ENCODE measurements around the gene PSMA7.
"Not testable (repeated sequence)": the region's sequence is repeated elsewhere in the genome, so short reads cannot be mapped to it uniquely, and the experiment has no call there.

Gene PSMA7

DNA sequence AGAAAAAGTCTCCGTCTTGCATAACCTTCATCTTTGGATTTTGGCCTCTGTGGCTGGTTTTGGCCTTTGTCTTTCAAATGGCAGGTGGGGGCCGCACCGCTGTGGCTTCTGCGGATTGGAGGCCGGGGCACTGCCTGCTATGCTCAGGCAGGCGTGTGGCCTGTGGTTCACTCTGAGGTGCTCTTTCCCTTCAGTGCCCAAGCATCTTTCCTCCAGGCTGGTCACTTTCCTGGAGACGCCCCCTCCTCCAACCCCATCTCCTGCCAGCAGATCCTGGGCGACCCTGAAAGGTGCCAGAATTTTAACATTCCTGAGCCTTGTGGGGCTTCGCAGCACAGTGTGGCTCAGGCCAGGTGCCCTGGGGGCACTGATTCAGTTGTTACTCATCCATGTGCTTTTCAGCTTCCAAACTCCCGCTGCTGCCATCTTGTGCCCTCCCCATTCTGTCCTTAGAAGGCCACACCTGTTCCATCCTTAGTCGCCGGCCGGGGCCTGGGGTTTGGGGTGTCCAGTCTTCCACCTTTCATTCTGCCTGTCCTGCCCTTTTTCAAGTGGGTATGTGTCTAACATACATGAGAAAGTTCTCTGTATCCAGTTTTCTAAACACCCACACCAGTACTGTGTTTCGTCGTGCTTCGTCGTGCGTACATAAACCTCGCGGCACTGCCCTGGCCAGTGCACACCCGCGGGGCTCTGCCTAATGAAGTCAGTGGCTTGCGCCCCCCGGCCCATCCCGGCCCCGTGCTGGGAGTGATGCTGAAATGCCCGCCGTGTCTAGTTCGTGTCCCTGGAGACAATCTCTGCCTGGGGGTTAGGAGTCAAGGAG lies 12.4 kb upstream of the PSMA7 start:
- DNase-seq (ENCODE audit: low read depth, low spot score), result no peak

DNA sequence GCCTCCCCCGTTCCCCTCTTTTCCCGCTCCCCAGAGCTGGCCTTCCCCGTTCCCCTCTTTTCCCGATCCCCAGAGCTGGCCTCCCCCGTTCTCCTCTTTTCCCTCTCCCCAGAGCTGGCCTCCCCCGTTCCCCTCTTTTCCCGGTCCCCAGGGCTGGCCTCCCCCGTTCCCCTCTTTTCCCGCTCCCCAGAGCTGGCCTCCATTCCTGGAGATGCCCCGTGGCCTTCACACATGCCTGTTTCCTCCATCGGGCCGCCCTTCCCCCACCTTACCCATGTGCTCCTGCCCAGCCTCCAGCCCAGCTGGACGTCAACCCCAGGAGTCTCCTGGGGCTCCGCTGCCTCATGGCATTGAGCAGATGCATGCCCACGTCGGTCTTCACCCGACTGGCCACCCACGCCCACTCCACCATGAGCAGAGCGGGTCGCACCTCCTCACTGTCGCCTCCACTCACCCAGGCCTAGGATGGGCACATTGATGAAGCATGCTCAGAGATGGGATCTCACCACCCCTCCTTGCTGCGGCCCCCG lies 8.7 kb upstream of the PSMA7 start:
- no peak for DNase-seq (ENCODE audit: low read depth, low spot score)

DNA sequence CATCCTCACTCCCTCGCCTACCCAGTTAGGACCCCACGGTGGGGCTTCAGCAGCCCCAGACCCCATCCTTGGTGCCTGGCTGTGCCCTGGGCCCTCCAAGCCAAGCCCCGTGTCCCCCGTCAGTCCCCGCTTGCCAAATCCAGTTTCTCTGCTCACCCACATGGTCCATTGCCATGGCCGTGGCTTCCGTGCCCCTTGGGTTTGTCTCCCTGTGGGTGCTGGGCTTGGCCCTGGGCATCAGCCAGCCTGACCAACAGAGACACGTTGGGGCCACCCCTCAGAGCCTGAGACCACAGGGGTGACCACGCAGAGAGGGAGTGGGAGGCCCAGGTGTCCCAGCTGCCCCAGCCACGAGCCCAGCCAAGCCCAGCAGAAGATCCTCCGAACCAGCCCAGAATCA lies 8.0 kb upstream of the PSMA7 start:
- no peak for DNase-seq (ENCODE audit: low read depth, low spot score)

GRCh38 chr20:62150310-62150575 lies 7.0 kb upstream of the PSMA7 start:
- DNase-seq (ENCODE audit: low read depth, low spot score), result no peak

DNA sequence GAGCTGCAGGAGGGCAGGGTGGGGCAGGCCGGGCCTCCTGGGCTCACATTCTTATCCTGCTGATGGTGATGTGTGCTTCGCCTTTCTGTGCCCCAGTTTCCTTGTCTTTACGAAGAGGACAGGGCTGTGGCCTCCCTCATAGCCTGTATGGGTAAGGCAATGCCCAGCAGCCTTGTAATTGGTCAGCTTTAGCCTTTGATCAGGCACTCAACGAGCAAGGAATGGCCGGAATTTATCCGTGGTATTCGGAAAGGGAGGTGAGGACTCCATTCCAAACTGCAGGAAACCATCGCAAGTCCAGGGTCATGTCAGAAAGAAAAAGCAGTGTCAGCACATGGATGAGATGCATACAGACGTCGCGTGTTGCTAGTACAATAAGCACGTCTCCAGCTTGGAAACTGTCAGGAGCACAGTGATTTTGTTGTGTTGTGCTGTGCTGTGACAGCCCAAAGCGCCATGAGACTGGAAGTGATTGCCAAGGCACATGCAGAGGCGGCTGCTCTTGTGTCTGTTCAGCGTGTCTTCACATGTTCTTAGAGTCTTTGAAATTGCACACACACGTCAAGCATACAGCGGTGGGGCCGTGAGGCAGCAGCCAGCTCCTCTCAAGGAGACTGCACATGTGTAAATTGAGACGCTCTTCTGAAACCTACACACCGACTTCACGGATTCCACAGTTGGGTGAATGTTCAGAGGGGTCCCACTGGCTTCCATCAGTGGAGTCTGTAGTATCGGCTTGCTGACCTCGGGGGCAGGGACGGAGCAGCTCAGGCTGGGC lies 6.5 kb upstream of the PSMA7 start:
- DNase-seq (ENCODE audit: low read depth, low spot score), result no peak

- DNase-seq (ENCODE audit: low read depth, low spot score), result no peak
Observed at GRCh38 chr20:62148908-62149314, 5.7 kb upstream of the PSMA7 start.

DNA sequence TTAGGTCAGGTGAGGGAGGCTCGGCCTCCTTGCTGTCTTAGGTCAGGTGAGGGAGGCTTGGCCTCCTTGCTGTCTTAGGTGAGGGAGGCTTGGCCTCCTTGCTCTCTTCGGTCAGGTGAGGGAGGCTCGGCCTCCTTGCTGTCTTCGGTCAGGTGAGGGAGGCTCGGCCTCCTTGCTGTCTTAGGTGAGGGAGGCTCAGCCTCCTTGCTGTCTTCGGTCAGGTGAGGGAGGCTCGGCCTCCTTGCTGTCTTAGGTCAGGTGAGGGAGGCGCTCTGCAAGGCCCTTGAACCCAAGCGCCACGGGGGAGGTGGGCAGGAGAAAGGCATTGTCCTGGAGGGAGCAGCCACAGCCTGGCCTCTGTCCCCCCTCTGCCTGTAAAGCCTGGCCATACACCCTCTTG lies 5.2 kb upstream of the PSMA7 start:
- DNase-seq (ENCODE audit: low read depth, low spot score), result not testable (repeated sequence)

DNA sequence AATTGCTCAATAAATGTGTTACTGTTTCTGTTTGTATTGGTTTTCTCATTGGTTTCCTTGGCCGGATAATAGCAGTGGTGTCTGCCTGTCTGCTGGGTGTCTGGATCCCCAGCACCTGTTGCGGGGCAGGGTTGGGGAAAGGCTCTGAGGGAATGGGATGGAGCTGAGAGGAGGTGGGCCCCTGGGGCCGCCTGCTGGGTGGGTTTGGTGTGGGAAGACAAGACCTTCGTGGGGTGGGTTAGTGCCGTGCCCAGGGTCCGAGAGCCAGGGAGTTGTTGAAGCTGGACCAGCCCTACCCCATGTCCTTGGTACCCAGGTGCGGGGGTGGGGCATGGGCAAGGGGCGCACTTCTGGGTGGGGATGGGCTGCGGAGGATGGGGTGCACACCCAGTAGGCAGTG lies 4.3 kb upstream of the PSMA7 start:
- no peak for DNase-seq (ENCODE audit: low read depth, low spot score)

- no peak for DNase-seq (ENCODE audit: low read depth, low spot score)
Observed at GRCh38 chr20:62147125-62147524, 3.9 kb upstream of the PSMA7 start.

DNA sequence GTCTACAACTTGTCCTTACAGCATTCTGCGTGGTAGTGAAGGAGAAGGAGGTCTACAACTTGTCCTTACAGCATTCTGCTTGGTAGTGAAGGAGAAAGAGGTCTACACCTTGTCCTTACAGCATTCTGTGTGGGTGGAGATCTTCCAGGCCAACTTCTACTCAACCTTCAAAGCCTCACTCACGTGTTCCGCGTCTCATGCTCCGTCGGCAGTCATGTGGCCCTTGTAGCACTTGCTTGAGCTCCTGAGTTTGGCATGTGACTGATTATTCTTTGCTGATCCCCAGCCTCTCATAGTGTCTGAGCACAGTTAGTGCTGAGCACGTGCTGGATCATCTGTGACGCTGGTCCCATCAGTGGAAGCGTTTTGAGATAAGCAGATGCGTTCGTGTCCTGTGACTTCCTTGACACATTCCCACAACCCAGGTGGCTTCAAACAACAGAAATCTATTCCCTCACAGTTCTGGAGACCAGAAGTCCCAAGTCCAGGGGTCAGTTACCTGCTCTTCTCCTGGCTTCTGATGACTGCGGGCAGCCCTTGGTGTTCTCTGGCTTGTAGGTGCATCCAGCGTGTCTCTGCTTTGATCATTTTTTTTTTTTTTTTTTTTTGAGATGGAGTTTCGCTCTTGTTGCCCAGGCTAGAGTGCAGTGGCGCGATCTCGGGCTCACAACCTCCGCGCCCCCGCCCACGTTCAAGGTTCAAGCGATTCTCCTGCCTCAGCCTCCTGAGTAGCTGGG lies 3.0 kb upstream of the PSMA7 start:
- DNase-seq (ENCODE audit: low read depth, low spot score), result no peak

DNA sequence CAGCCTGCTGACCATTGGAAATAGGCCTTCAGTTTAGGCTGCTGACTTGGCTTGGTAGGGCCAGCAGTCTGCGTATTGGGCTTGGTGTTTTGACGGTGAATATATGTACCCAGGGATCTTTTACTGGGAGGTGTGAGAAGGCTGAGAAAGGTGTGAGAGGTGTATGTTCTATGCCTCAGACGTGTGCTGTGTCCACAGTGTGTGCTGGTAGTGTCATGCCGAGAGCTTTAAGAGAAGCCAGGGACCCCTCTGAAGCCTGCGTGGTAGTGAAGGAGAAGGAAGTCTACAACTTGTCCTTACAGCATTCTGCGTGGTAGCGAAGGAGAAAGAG lies 2.5 kb upstream of the PSMA7 start:
- no peak for DNase-seq (ENCODE audit: low read depth, low spot score)

DNA sequence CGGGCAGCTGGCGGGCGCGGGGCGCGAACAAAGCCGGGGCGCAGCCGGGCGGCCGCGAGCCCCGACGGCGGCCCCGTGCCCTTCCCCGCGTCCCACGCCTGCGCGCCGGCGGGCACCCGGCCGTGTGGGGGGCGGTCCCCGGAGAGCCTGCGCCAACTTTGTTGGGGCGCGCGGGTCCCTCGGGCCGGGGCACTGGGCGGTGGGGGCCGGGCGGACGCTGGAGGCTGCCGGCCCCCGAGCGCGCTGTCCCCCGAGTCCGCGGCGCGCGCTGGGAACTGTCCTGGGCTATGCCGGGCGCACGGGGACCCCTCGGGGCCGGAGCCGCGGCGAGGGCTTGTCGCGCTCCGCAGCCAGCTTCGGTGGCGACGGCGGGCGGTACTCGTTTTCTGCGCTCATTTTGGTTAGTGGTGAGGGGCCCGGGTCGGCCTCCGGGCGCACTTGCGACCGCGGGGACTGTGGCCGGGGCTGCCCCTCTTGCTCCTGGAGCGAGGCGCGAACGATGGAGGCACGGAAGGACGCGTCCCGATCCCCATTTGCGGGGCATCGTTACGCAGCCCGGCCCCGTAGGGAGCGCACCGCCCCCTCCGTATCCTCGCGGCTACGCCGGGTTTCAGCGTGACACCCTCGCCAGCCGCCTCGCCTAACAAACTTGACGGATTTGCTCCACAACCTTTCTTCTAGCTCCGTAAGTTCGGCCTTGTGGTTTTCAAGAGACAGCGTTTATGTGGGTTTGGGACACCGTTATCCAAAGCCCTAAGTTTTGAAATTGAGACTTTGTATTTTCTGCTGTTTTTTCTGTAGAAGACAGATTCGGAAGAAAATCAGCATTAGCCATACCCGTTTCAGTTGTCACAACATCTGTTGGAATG lies 997 bp upstream of the PSMA7 start:
- DNase-seq (ENCODE audit: low read depth, low spot score), result no peak

- DNase-seq (ENCODE audit: low read depth, low spot score), result no peak
Observed at GRCh38 chr20:62142252-62143080, 728 bp downstream of the PSMA7 start.

DNA sequence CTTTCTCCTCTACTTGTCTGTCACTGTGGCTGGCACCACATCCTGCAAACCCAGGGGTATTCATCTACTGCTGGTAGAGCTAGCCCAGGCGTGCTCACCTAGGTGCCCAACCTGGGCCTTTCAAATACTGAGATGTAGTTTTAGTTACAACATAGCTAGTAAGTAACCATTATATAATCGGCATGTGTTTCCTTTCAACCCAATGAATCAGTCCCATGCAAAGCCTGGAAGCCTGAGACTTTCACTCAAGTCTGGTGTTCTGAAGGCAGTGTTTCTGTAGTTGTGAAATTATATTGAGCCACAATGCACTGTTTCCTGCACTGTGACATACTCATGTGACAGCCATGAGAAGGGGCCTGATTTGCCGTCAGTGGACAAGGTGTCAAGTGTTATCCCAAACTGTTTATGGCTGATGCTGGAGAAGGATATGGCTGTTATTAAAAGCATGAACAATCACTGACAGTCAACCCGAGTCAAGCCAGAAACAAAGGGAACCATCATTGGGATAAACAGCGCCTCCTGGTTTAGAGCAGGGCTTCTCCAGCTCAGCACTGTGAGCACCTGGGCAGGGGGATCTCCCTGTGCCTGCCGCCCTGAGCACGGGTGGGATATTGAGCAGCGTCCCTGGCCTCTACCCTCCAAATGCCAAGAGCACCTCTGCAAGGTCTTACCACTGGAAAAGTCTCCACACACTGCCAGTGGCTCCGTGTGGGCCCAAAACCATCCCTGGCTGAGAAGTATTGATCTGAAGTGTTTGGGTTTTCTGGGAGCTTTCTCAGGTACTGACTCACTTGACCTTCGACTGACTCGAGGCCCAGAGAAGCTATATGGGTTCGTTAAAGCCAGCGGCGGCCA lies 1.6 kb downstream of the PSMA7 start:
- no peak for DNase-seq (ENCODE audit: low read depth, low spot score)

DNA sequence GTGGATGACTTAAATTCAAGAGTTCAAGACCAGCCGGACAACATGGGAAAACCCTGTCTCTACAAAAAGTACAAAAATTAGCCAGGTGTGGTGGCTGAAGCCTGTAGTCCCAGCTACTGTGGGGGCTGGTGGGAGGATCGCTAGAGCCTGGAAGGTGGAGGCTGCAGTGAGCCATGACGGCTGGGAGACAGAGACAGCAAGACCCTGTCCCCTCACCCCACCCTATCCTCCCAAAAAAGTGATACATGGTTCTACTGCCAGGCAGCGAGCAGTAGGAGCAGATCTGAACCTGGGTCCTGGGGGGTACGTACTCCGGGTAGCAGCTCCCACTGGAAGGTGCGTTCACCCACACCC lies 2.2 kb downstream of the PSMA7 start:
- no peak for DNase-seq (ENCODE audit: low read depth, low spot score)

- DNase-seq (ENCODE audit: low read depth, low spot score), result no peak
Observed at GRCh38 chr20:62139636-62140035, 3.6 kb downstream of the PSMA7 start.

DNA sequence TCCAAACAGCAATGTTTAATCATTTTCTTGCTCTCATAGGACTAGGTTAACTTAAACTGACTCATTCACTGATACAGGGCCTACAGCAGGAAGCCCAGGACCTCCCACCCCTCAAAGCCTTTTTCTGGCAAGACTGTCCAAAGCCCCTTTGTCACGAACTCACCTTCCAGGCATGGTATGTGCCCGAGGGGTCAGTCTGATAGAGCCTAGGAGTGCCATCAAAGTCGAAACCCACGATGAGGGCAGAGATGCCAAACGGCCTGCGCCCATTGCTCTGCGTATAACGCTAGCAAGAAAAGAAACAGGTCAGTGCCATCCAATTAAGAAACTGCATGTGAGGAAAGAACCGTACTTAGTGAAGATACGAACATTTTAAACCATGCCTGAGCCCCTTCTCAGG lies 4.3 kb downstream of the PSMA7 start:
- DNase-seq (ENCODE audit: low read depth, low spot score), result no peak

- no peak for DNase-seq (ENCODE audit: low read depth, low spot score)
Observed at GRCh38 chr20:62138204-62138543, 5.0 kb downstream of the PSMA7 start.

- DNase-seq (ENCODE audit: low read depth, low spot score), result no peak
Observed at GRCh38 chr20:62137478-62138203, 5.6 kb downstream of the PSMA7 start.

DNA sequence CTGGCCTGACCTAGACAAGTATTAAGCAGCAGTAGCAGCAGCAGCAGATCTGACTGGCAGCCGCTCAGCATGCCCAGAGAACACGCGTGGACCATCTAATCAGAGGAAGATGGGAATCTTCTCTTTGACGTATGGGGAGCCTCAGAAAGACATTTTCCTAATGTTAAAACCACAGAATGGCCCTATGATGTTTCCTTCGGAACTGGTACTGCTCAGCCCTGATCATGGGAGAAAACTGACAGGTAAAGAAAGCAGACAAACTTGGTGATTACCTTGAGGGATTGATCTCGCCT lies 6.2 kb downstream of the PSMA7 start:
- DNase-seq (ENCODE audit: low read depth, low spot score), result no peak
